BJ (cell line): ENCODE data around the gene ADAMTS17. TPM values are rescaled to one million over a fixed set of nuclear protein-coding genes. Genes with fewer than 3 reads are reported as not detected.

Source experiments
- CTCF ChIA-PET: fragments of 350-600 bp; formaldehyde crosslinking; extraction: SDS; loops from one replicate; lab custom pipeline; 2021; ENCODE audit warnings: antibody characterized with exemption, inconsistent platforms; lab: Yijun Ruan, JAX
- POLR2A ChIA-PET: fragments of 300-600 bp; sonication (Branson Sonifier 250); formaldehyde crosslinking; extraction: SDS; loops from one replicate; lab custom pipeline; 2021; ENCODE audit warnings: antibody characterized with exemption; lab: Charles Lee
- DNase-seq: peaks from one replicate; pipeline ENCODE4 v3.0.0-alpha.2; 2011; ENCODE audit warnings: low read depth
- H3K27me3 ChIP-seq: 2 replicates; pipeline ENCODE4 v1.6.0; 2011; ENCODE audit warnings: low read length; ENCODE audit not compliant: control insufficient read depth, insufficient read depth
- H3K36me3 ChIP-seq: 2 replicates; pipeline ENCODE4 v1.5.1; 2011; ENCODE audit warnings: low read length; ENCODE audit not compliant: control insufficient read depth, insufficient read depth
- H3K4me3 ChIP-seq: 2 replicates; pipeline ENCODE4 v1.5.1; 2011; ENCODE audit warnings: low read depth, mild to moderate bottlenecking, control low read depth, low read length
- polyA plus RNA-seq: library from polyadenylated mRNA; depleted of rRNA; stranded (reverse); fragments of >200 nt; gene quantifications from 2 replicates; pipeline ENCODE4 v1.2.3, GENCODE V29; 2011
- TF ChIP-seq, protein P1 (sequence below): IDR thresholded peaks from 2 replicates; pipeline ENCODE4 v1.5.1; 2011; ENCODE audit warnings: low read depth, mild to moderate bottlenecking, control low read depth, inconsistent platforms, low read length, moderate library complexity; ENCODE audit not compliant: insufficient read depth

ADAMTS17 gene
- polyA plus RNA-seq, 1 experiment: not detected

- TF ChIP-seq, protein P1, sequence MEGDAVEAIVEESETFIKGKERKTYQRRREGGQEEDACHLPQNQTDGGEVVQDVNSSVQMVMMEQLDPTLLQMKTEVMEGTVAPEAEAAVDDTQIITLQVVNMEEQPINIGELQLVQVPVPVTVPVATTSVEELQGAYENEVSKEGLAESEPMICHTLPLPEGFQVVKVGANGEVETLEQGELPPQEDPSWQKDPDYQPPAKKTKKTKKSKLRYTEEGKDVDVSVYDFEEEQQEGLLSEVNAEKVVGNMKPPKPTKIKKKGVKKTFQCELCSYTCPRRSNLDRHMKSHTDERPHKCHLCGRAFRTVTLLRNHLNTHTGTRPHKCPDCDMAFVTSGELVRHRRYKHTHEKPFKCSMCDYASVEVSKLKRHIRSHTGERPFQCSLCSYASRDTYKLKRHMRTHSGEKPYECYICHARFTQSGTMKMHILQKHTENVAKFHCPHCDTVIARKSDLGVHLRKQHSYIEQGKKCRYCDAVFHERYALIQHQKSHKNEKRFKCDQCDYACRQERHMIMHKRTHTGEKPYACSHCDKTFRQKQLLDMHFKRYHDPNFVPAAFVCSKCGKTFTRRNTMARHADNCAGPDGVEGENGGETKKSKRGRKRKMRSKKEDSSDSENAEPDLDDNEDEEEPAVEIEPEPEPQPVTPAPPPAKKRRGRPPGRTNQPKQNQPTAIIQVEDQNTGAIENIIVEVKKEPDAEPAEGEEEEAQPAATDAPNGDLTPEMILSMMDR: no peak
- Histone ChIP-seq H3K27me3 (no peaks in the 10 kb centered on the region), H3K36me3 (no peaks in the 10 kb centered on the region), H3K4me3 (no peak overlapping the region)
- CTCF ChIA-PET: no interaction called here
- DNase-seq: no peak
- POLR2A ChIA-PET: no interaction called here
These were observed 136.1 kb downstream of the ADAMTS17 start for GRCh38 chr15:100205549-100206295.

DNA sequence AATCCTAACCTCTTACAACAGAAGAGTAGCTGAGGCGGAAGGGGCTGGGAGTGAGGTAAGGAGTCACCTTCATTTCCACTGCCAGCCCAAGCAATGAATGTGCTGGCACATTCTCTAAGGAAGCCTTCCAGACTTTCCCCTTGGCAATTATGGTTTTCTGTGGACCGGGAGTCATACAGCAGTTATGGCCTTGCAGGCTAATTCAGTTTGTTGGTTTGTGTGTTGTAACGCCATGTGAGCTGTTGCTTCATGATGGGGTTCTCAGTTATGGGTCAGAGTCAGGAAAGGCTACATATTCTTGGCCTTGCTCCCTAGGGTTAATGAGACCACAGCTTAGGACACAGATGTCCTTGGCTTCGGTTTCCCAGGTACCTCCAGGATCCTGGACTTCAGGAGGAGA, 137.0 kb downstream of the ADAMTS17 start:
- TF ChIP-seq, protein P1: no peak
- DNase-seq: no peak
- Histone ChIP-seq H3K4me3 (no peak overlapping the region), H3K27me3 (no peaks in the 10 kb centered on the region), H3K36me3 (no peaks in the 10 kb centered on the region)
- ChIA-PET POLR2A (no interaction called here), CTCF (no interaction called here)

- CTCF ChIA-PET: no interaction called here
- no peaks in the 10 kb centered on the region for H3K27me3 ChIP-seq
- POLR2A ChIA-PET: no interaction called here
- no peaks in the 10 kb centered on the region for H3K36me3 ChIP-seq
- no peak overlapping the region for H3K4me3 ChIP-seq
- TF ChIP-seq, protein P1: no peak
- DNase-seq: no peak
These were observed 137.6 kb downstream of the ADAMTS17 start for GRCh38 chr15:100204211-100204610.

DNA sequence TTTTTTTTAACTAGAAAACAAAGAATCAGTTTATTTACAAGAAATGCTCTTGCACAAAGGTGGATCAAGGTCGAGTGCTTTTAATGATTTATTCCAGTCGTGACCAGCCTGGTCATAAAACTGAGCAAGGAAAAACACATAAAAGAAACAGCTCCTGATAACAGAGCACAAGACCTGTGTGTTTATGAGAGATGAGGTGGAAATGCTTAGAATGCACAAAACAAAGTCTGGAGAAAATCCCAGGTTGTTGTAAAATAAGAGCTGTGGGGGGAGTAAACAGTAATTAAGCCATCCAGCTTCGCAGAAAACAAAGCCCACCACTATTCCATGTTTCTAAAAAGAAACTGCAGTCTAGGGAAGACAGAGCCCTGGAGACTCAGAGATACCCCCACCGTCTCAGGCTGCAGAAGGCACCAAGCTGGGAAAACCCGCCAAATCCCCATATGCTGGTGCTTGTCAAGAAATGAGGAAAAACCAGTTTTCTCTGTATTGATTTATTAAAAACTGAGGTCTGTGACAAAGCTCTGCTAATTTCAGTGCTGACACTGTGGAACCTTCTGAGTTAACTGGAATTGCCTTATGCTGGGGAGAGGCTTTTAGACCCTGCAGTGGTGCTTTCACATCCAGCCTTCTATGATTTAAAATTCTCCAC, 139.3 kb downstream of the ADAMTS17 start:
- no peak overlapping the region for H3K4me3 ChIP-seq
- POLR2A ChIA-PET: no interaction called here
- CTCF ChIA-PET: no interaction called here
- TF ChIP-seq, protein P1: no peak
- no peaks in the 10 kb centered on the region for H3K27me3 ChIP-seq
- no peak for DNase-seq
- H3K36me3 ChIP-seq: no peaks in the 10 kb centered on the region

DNA sequence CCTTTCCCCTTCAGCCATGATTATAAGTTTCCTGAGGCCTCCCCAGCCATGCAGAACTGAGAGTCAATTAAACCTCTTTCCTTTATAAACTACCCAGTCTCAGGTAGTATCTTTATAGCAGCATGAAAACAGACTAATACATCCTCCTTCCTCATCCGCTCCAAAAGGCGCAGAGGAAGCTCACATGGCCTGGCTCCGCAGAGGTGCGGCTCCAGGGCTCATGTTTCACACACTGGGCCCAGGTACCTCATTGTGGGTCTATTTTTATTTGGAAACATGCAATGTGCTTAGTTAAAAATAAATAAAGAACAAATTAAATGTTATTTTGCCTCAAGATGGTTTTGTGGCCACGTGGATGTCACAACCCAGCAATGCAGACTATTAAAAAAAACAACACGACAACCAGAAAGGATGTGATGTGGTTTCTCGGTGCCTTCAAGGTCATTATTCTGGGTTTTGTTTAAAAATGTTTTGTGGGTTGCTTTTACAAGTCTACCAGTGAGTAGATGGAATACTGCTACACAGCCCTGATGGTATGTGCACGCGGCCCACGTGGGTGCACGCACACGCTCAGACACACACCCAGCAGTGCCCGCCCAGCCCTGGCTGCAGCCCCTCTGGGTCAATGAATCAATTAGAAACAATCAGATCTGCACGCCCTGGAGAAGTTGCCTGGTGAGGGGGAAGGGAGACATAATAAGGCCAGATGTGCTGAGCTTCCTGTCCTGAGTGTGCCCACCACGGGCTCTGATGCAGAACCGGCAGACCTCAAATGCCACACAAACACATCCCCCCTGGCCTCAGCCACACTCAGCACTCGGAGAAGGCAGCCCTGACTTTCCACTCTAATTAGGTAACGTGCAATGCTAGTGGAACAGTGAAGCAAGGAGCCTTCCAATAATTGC, 140.1 kb downstream of the ADAMTS17 start:
- POLR2A ChIA-PET: no interaction called here
- no peak for DNase-seq
- Histone ChIP-seq H3K36me3 (no peaks in the 10 kb centered on the region), H3K27me3 (no peaks in the 10 kb centered on the region), H3K4me3 (no peak overlapping the region)
- CTCF ChIA-PET: no interaction called here
- TF ChIP-seq, protein P1: no peak
